Testis (tissue), 3 donors: Measurements from ENCODE around the gene ALAD. TPM values are rescaled to one million over a fixed set of nuclear protein-coding genes. Genes with fewer than 3 reads are reported as not detected.
"Not testable (repeated sequence)": the region's sequence is repeated elsewhere in the genome, so short reads cannot be mapped to it uniquely, and the experiment has no call there.

ENCODE experiments used
- DNase-seq: peaks from one replicate; pipeline ENCODE4 v3.0.0-alpha.2; 2019
- H3K27ac ChIP-seq, 2 donors: fragments of 200-600 bp; sonication (generic); one replicate each; pipeline ENCODE4 v1.5.1; 2019
- H3K27me3 ChIP-seq: fragments of 200-600 bp; sonication (generic); one replicate; pipeline ENCODE4 v1.5.1; 2019
- H3K36me3 ChIP-seq: fragments of 200-600 bp; sonication (generic); one replicate; pipeline ENCODE4 v1.5.1; 2017; ENCODE audit warnings: low read depth; ENCODE audit errors: missing control alignments
- H3K4me1 ChIP-seq: fragments of 200-600 bp; sonication (generic); one replicate; pipeline ENCODE4 v1.5.1; 2019
- H3K4me3 ChIP-seq, 2 donors: fragments of 200-600 bp; sonication (generic); one replicate each; pipeline ENCODE4 v1.5.1; 2017 to 2019
- H3K9me3 ChIP-seq: fragments of 200-600 bp; sonication (generic); one replicate; pipeline ENCODE4 v1.5.1; 2017
- CTCF ChIP-seq, 3 experiments: fragments of 450-650 bp in 2 of 3; fragments of 200-600 bp in 1 of 3; sonication (generic) in 1 of 3; IDR thresholded peaks; one replicate each; pipeline ENCODE4 v1.5.1; 2016 to 2019; ENCODE audit warnings: antibody characterized with exemption in 3 of 3, mild to moderate bottlenecking in 2 of 3, moderate library complexity in 1 of 3
- POLR2A ChIP-seq: fragments of 450-650 bp; IDR thresholded peaks from one replicate; pipeline ENCODE4 v1.6.1; 2017; ENCODE audit warnings: antibody characterized with exemption, mild to moderate bottlenecking, moderate library complexity
- WGBS, 2 donors: methylation state at CpG; one replicate each; pipeline ENCODE4 v1.1.5; 2018; 5-methylcytosine and 5-hydroxymethylcytosine counted together
- intact Hi-C: fragments of 100-400 bp; cut with DNase I; formaldehyde crosslinking; loops from one replicate; pipeline ENCODE4 v1.15.1; 2023; ENCODE audit warnings: low total_unique reads
- polyA plus RNA-seq: library from polyadenylated mRNA; stranded (reverse); fragments of 350-450 nt; fragmentation: Illumina TruSeq; extraction: RNeasy Lipid Tissue Mini Kit (QIAGEN cat#74804); gene quantifications from one replicate; pipeline ENCODE4 v1.2.3, GENCODE V29; 2014; ENCODE audit warnings: low read depth, low replicate concordance; ENCODE audit not compliant: insufficient read depth
- total RNA-seq, 2 donors: library from RNA; depleted of rRNA; stranded (reverse); fragments of >200 nt; gene quantifications; one replicate each; pipeline ENCODE4 v1.2.3, GENCODE V29; 2016

The ALAD gene
- total and polyA plus RNA-seq, 3 donors from 2014 or later, result 44.8 to 58.6 (median 52.8) TPM

GRCh38 chr9:113369855-113370140 is 31.3 kb downstream of the ALAD start:
- intact Hi-C loops, result no loop called here
- Histone ChIP-seq H3K27ac (no peak overlapping the region), H3K4me1 (no peaks in the 10 kb centered on the region), H3K4me3 (no peak overlapping the region), H3K27me3 (no peaks in the 10 kb centered on the region), H3K36me3 (no peaks in the 10 kb centered on the region), H3K9me3 (no peaks in the 10 kb centered on the region)
- WGBS, 2 donors, result 81 to 85% methylated on average over 7 to 11 of the region's 11 CpGs
- no peak for DNase-seq
- TF ChIP-seq POLR2A, result no peak

- DNase-seq, result no peak
- TF ChIP-seq POLR2A (no peak), CTCF (IDR thresholded peaks at IDR 0.05) (no peak)
- no peaks in the 10 kb centered on the region for H3K4me1 ChIP-seq
- H3K4me3 ChIP-seq, result no peak overlapping the region
- H3K27ac ChIP-seq, result no peak overlapping the region
- no peaks in the 10 kb centered on the region for H3K27me3 ChIP-seq
- 62 to 76% methylated on average over 5 to 13 of the region's 13 CpGs for whole genome bisulfite sequencing, 2 donors
- no peaks in the 10 kb centered on the region for H3K36me3 ChIP-seq
- H3K9me3 ChIP-seq, result no peaks in the 10 kb centered on the region
- intact Hi-C loops, result no loop called here
These were observed 31.9 kb downstream of the ALAD start for GRCh38 chr9:113368982-113369854.

- DNase-seq, result no peak
- Histone ChIP-seq H3K27me3 (no peaks in the 10 kb centered on the region), H3K9me3 (no peaks in the 10 kb centered on the region), H3K4me3 (no peak overlapping the region), H3K36me3 (no peaks in the 10 kb centered on the region), H3K4me1 (no peaks in the 10 kb centered on the region), H3K27ac (no peak overlapping the region)
- TF ChIP-seq CTCF (IDR thresholded peaks at IDR 0.05) (no peak), POLR2A (no peak)
- intact Hi-C loops, result no loop called here
- 84 to 89% methylated on average over 5 of the region's 5 CpGs for WGBS, 2 donors
These were observed 32.6 kb downstream of the ALAD start for GRCh38 chr9:113368348-113368981.

- H3K4me3 ChIP-seq, H3K4me1 ChIP-seq, DNase-seq, H3K27ac ChIP-seq, intact Hi-C loops, H3K9me3 ChIP-seq, H3K36me3 ChIP-seq, H3K27me3 ChIP-seq: not testable (repeated sequence)
- 99 to 100% methylated on average over 3 of the region's 3 CpGs for WGBS, 2 donors
These were observed 35.4 kb downstream of the ALAD start for GRCh38 chr9:113365652-113366051.

GRCh38 chr9:113364951-113365350 is 36.1 kb downstream of the ALAD start:
- Histone ChIP-seq H3K27me3 (no peaks in the 10 kb centered on the region), H3K9me3 (no peaks in the 10 kb centered on the region), H3K27ac (no peak overlapping the region), H3K36me3 (no peaks in the 10 kb centered on the region), H3K4me1 (no peaks in the 10 kb centered on the region), H3K4me3 (no peak overlapping the region)
- DNase-seq, result no peak
- TF ChIP-seq CTCF (IDR thresholded peaks at IDR 0.05) (no peak), POLR2A (no peak)
- WGBS, 2 donors, result 62 to 70% methylated on average over 1 of the region's 1 CpG
- intact Hi-C loops, result no loop called here
